GM18907 (cell line): Measurements from ENCODE around the gene BAX.
"Not testable (repeated sequence)": the region's sequence is repeated elsewhere in the genome, so short reads cannot be mapped to it uniquely, and the experiment has no call there.

Experiments used
- ATAC-seq: cut with Tn5 transposase; IDR thresholded peaks from one replicate; pipeline ENCODE4 v1.9.1; 2021; ENCODE audit warnings: mild to moderate bottlenecking, moderate library complexity; ENCODE audit not compliant: unreplicated experiment

Gene BAX

DNA sequence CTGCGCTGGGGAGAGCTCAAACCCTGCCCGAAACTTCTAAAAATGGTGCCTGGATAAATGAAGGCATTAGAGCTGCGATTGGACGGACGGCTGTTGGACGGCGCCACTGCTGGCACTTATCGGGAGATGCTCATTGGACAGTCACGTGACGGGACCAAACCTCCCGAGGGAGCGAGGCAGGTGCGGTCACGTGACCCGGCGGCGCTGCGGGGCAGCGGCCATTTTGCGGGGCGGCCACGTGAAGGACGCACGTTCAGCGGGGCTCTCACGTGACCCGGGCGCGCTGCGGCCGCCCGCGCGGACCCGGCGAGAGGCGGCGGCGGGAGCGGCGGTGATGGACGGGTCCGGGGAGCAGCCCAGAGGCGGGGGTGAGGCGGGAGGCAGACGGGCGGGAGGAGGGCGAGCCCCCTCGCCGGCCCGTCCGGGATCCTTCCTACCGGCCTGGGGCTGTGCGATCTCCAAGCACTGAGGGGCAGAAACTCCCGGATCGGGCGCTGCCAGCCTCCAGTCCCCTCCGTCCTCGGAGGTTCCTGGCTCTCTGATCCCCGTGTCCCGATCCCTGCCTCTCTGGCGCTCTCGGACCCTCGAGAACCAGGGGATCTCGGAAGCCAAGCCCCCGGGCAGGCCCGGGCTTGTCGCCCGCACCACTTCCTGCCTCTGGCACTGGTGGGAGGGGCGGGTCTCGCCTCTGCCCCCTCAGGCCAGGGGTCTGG is at the start of gene BAX:
Gene BAX, plus strand, starts transcription at position 281 of the 713 bp plus-strand sequence. Its CDS starts 54 bp downstream, at position 335.
- peak; percentile 87 for ATAC-seq

DNA sequence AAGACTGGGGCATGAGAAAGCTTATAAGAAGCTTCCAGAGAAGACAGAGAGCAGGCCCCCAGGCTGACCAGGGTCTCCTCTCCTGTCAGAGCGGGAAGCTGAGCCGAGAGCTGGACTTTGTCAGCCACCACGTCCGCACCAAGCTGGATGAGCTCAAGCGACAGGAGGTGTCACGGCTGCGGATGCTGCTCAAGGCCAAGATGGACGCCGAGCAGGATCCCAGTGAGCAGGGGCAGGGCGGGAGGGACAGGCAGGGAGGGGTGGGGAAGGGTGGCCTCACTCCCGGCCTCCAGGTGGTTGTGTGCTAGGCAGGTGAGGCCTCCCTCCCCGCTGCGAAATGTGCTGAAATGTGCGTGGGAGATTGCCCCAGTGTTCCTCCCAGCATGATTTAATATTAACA is 49.0 kb upstream of the BAX start:
- no peak for ATAC-seq

DNA sequence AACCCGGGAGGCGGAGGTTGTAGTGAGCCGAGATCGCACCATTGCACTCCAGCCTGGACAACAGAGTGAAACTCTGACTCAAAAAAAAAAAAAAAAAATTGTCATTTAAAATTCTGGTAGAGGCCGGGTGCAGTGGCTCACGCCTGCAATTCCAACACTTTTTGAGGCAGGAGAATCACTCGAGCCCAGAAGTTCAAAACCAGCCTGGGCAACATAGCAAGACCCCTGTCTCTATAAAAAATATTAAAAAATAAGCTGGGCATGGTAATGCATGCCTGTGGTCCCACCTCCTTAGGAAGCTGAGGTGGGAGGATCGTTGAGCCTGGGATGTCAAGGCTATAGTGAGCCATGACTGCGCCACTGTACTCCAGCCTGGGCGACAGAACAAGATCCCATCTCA is 48.4 kb upstream of the BAX start:
- no peak for ATAC-seq

DNA sequence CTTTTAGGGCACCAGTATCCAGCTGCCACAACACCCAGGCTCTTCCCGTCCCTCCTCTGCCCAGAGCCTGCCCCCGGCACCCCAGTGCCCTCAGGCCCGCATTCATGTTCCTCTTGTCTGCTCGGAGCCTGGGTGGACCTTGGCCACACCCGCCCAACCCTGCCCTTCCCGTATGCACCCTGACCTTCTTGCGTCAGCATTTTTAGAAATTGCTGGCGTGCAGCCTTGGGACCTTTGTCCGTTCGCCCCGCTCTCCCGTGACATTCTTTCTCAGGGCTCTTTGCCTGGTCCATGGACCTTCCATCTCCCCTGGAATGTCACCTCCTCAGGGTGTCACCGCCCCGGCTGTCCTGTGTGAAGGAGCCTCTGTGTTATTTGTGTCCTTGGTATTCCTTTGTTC is 47.0 kb upstream of the BAX start:
- no peak for ATAC-seq

DNA sequence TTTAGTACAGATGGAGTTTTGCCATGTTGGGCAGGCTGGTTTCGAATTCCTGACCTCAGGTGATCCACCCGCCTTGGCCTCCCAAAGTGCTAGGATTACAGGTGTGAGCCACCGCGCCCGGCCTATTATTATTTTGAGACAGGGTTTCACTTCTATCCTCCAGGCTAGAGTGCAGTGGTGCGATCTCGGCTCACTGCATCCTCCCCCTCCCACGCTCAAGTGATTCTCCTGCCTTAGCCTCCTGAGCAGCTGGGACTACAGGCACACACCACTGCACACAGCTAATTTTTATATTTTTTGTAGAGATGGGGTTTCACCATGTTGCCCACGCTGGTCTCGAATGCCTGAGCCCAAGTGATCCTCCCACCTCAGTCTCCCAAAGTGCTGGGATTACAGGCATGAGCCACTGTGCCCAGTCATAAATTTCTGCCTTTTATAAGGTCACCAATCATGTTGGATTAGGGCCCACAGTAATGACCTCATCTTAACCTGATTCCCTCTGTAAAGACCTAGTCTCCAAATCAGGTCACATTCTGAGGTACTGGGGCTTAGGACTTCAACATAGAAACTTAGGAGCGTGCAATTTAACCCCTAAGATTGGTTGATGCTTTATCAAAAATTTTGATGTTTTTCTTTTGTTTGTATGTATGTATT is 45.1 kb upstream of the BAX start:
- not testable (repeated sequence) for ATAC-seq

DNA sequence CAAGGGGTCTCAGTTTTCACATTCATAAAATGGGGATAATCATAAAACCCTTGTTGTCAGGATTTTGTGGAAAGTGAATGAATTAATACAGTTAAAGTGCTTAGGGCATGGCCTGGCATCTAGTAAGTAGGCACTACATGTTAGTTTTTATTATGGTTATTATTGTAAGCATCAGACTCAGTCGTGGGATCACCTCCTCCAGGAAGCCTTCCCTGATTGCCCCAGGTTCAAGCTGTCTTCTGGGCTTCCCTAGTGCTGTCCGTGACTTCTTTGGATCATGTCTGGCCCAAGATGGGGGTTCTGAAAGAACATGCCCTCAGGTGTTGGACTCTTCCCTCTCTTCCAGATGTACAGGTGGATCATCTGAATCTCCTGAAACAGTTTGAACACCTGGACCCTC is 43.9 kb upstream of the BAX start:
- no peak for ATAC-seq

DNA sequence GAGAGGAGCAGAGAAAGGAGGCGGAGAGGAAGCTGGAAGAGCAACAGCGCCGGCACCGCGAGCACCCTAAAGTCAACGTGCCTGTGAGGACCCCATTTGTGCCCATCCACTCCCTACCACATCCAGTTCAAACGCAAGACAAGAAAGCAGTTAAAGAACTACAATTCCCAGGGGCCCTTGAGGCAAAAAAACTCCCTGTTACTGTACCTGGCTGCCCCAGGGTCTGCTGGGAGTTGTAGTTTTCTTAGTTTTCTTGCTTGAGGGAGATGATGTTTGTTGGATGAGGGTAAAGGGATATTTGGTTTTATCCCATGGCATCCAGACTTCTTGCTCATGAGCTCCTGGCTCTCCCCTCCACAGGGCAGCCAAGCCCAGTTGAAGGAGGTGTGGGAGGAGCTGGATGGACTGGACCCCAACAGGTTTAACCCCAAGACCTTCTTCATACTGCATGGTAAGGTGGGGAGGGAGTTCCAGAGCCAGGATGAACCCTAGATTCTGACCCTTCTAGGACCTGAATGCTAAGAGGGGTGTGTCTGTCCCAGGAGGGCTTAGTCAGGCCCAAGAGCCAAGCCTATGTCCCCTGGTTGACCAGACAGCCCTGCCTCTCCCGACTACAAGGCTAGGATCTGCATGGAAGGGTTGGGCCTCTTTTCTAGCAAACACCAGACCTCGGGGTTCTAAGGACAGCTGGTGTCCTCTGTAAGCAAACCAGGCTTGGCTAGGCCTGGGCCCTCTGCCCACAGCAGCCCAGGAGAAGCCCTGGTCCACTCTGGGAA is 41.4 kb upstream of the BAX start:
- no peak for ATAC-seq

DNA sequence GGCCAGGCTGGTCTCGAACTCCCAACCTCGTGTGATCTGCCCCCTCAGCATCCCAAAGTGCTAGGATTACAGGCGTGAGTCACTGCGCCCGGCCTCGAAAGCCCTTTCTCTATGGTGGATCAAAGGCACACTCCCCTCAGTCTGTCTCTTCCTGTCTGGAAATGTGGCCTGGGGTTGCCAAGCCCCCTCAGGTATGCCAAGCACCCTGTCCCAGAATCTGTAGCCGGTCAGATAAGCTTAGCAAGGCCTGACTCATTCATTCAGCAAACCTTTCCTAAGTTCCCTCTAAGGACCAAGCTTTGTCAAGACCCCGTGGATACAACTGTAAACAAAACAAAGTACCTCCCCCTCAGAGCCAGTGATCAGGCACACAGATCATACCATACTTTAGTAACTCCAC is 40.5 kb upstream of the BAX start:
- ATAC-seq: no peak

DNA sequence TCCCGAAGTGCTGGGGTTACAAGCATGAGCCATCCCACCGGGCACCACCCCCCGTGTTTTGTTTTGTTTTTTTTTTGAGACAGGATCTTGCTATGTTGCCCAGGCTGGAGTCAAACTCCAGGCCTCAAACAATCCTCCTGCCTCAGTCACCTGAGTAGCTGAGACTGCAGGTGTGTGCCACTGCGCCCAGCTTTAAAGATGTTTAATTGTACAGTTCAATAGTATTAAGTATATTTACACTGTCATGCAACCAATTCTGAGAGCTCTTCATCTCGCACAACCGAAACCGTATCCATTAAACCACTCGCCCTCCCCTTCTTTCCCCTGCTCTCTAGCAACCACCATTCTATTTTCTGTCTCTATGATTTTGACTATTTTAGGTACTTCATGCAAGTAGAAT is 38.9 kb upstream of the BAX start:
- ATAC-seq: no peak

DNA sequence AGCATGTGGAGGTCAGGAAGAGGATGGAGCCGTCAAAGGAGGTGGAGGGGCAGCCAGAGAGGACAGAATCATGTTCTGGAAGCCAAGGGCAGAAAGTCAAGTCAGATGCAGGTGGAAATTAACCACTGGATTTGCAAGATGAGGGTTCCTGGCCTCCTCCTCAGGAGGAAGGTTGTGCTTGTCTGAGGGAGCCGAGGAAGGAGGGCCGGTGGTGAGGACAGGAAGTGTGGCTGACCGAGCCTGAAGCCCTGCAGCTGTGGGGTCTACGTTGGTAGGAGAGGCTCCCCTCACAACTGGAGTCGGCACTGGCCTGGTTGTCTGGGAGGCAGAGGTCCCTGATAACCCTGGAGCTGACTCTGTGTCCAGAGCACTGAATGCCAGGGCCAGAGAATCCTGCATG is 36.6 kb upstream of the BAX start:
- ATAC-seq: no peak

DNA sequence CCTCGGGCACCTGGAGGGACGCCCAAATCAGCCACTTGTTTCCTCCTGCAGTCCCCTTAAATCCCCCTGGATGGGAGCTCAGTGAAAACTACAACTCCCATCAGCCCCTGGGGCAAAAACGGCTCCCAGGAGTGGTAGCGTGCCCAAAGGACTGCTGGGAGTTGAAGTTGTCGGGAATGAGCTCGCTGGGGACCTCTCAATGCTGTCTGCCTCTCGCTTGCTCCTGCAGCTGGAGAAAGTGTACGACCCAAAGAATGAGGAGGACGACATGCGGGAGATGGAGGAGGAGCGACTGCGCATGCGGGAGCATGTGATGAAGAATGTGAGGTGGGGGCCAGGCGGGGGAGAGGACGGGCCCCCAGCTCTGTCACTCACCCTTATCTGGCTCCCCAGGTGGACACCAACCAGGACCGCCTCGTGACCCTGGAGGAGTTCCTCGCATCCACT is 35.9 kb upstream of the BAX start:
- ATAC-seq: no peak

DNA sequence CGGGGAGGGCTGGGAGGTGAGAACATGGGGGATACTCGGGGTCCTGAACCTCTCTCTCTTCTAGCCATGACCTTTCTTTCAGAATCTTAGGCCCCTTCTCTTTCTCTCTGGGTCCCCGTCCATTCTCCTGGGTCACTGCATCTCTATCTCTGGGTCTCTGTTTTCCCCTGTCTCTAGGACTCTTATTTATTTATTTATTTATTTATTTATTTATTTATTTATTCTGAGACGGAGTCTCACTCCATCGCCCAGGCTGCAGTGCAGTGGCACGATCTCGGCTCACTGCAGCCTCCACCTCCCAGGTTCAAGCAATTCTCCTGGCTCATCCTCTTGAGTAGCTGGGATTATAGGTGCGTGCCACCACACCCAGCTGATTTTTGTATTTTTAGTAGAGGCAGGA is 35.4 kb upstream of the BAX start:
- ATAC-seq: not testable (repeated sequence)

DNA sequence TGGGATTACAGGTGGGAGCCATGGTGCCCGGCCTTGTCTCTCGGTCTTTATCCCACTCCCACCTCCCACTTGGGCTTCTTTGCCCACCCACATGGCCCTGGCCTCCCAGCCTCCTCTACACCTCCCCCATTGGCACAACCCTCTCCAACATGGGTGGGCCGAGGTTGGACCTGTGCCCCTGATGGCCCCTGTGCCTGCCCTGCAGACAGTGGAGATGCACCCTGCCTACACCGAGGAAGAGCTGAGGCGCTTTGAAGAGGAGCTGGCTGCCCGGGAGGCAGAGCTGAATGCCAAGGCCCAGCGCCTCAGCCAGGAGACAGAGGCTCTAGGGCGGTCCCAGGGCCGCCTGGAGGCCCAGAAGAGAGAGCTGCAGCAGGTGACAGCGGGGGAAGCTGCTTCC is 33.7 kb upstream of the BAX start:
- ATAC-seq: no peak

DNA sequence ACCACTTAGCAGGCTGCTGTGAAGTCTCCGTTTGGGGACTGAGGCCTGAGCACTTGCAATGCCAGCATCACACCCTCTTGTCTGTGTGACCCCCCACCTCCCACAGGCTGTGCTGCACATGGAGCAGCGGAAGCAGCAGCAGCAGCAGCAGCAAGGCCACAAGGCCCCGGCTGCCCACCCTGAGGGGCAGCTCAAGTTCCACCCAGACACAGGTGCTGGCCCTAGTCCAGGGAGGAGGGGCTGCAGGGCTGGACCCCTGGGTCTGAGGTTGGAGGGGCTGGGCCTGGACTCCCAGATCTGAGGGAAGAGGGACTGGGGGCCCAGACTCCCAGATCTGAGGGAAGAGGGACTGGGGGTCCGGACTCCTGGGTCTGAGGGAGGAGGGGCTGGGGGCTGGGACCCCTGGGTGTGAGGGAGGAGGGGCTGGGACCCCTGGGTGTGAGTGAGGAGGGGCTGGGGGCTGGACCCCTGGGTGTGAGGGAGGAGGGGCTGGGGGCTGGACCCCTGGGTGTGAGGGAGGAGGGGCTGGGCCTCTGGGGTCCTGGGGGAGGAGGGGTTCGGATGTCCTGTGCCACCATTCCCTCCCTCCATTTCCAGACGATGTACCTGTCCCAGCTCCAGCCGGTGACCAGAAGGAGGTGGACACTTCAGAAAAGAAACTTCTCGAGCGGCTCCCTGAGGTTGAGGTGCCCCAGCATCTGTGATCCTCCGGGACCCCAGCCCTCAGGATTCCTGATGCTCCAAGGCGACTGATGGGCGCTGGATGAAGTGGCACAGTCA is 32.8 kb upstream of the BAX start:
- ATAC-seq: no peak

DNA sequence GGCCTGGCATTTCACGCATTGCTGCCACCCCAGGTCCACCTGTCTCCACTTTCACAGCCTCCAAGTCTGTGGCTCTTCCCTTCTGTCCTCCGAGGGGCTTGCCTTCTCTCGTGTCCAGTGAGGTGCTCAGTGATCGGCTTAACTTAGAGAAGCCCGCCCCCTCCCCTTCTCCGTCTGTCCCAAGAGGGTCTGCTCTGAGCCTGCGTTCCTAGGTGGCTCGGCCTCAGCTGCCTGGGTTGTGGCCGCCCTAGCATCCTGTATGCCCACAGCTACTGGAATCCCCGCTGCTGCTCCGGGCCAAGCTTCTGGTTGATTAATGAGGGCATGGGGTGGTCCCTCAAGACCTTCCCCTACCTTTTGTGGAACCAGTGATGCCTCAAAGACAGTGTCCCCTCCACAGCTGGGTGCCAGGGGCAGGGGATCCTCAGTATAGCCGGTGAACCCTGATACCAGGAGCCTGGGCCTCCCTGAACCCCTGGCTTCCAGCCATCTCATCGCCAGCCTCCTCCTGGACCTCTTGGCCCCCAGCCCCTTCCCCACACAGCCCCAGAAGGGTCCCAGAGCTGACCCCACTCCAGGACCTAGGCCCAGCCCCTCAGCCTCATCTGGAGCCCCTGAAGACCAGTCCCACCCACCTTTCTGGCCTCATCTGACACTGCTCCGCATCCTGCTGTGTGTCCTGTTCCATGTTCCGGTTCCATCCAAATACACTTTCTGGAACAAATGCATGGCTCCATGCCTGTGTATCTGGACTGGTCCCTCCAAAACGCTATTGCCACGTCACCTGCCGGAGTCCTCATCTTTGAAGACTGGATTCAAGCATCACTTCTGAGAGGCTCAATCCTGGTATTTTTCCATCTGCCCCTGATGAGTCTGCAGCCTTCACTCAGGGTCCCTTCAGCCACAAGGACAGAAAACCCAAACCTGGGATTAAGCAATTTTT is 31.9 kb upstream of the BAX start:
- no peak for ATAC-seq

DNA sequence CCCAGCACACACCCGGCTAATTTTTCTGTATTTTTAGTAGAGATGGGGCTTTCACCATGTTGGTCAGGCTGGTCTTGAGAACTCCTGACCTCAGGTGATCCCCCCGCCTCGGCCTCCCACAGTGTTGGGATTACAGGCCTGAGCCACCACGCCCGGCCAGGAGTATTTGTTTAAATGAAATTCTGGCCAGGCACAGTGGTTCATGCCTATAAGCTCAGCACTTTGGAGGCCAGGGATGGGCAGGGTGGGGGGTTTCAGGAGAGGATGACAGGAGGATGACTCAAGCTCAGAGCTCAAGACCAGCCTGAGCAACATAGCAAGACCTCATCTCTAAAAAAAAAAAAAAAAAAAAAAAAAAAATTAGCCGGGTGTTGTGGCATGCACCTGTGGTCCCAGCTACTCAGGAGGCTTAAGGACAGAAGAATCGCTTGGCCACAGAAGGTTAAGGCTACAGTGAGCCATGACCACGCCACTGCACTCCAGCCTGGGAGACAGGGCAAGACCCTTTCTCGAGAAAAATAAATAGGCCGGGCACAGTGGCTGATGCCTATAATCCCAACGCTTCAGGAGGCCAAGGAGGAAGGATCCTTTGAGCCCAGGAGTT is 29.3 kb upstream of the BAX start:
- no peak for ATAC-seq

DNA sequence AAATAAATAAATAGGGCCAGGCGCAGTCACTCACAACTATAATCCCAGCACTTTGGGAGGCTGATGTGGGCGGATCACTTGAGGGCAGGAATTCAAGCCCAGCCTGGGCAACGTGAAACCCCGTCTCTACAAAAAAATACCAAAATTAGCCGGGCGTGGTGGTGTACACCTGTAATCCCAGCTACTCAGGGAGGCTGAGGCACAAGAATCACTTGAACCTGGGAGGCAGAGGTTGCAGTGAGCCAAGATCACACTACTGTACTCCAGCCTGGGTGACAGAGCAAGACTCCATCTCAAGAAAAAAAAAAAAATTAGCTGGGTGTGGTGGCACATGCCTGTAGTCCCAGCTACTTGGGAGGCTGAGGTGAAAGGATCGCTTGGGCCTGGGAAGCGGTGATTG is 28.8 kb upstream of the BAX start:
- not testable (repeated sequence) for ATAC-seq

DNA sequence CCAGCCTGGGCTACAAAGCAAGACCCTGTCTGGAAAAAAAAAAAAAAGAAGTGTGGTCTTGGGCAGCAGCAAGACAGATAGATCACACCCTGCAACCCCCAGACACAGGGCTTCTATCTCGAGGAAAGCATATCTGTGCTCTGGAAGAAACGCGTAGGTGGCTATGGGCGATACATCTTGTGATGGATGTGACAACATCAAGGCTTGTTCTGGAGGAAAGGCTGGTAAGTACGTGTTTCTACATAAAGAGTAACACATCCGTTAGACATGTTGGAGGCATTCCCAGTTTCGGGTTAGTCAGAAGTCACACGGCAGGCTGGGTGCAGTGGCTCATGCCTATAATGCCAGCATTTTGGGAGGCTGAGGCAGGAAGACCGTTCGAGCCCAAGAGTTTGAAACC is 27.8 kb upstream of the BAX start:
- ATAC-seq: no peak

DNA sequence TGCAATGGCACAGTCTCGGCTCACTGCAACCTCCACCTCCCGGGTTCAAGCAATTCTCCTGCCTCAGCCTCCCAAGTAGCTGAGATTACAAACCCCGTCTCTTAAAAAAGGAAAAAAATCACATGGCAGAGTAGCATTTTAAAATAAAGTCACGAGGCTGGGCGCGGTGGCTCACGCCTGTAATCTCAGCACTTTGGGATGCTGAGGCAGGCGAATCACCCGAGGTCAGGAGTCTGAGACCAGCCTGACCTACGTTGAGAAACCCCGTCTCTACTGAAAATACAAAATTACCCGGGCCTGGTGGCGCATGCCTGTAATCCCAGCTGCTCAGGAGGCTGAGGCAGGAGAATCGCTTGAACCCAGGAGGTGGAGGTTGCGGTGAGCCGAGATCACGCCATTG is 27.0 kb upstream of the BAX start:
- ATAC-seq: not testable (repeated sequence)
